T-helper 1 cell treated with Interleukin-12 subunit alpha and Interleukin-12 subunit beta and Interleukin-4 antibody, amounts not matched to agents 30 μg/mL and 1 μg/mL, for 36 hours (primary cell): ENCODE data around the gene MFSD6.

Experiments
- H3K27ac Mint-ChIP-seq: one replicate; pipeline ENCODE4 v1.8.0; 2021; ENCODE audit warnings: mild to moderate bottlenecking, mixed read lengths
- H3K27me3 Mint-ChIP-seq: one replicate; pipeline ENCODE4 v1.8.0; 2021; ENCODE audit warnings: low read depth, mixed read lengths
- H3K36me3 Mint-ChIP-seq: one replicate; pipeline ENCODE4 v1.8.0; 2021; ENCODE audit warnings: low read depth, mixed read lengths
- H3K4me1 Mint-ChIP-seq: one replicate; pipeline ENCODE4 v1.8.0; 2021; ENCODE audit warnings: low read depth, mixed read lengths
- H3K4me3 Mint-ChIP-seq: one replicate; pipeline ENCODE4 v1.8.0; 2021; ENCODE audit warnings: mild to moderate bottlenecking, moderate library complexity, mixed read lengths
- H3K9me3 Mint-ChIP-seq: one replicate; pipeline ENCODE4 v1.8.0; 2021; ENCODE audit warnings: mixed read lengths

The MFSD6 gene

GRCh38 chr2:190440113-190440512 is 32.0 kb downstream of the MFSD6 start:
- Mint-ChIP-seq H3K36me3 (peaks cover 39% of the 10 kb centered on the region), H3K27me3 (no peaks in the 10 kb centered on the region), H3K9me3 (no peaks in the 10 kb centered on the region), H3K4me1 (peaks cover 31% of the 10 kb centered on the region), H3K4me3 (no peak overlapping the region), H3K27ac (no peak overlapping the region)

- Mint-ChIP-seq H3K4me1 (peaks cover 20% of the 10 kb centered on the region), H3K4me3 (no peak overlapping the region), H3K27ac (no peak overlapping the region), H3K27me3 (no peaks in the 10 kb centered on the region), H3K36me3 (peaks cover 26% of the 10 kb centered on the region), H3K9me3 (no peaks in the 10 kb centered on the region)
These were observed 33.4 kb downstream of the MFSD6 start for GRCh38 chr2:190441564-190441963.

GRCh38 chr2:190443055-190443454 is 34.9 kb downstream of the MFSD6 start:
- Mint-ChIP-seq H3K4me1 (peaks cover 18% of the 10 kb centered on the region), H3K9me3 (no peaks in the 10 kb centered on the region), H3K4me3 (no peak overlapping the region), H3K36me3 (peaks cover 20% of the 10 kb centered on the region), H3K27ac (no peak overlapping the region), H3K27me3 (no peaks in the 10 kb centered on the region)

- Mint-ChIP-seq H3K9me3 (no peaks in the 10 kb centered on the region), H3K27me3 (no peaks in the 10 kb centered on the region), H3K4me3 (no peak overlapping the region), H3K36me3 (peaks cover 19% of the 10 kb centered on the region), H3K27ac (no peak overlapping the region), H3K4me1 (peaks cover 16% of the 10 kb centered on the region)
These were observed 35.8 kb downstream of the MFSD6 start for GRCh38 chr2:190443778-190444481.

GRCh38 chr2:190444976-190445375 is 36.8 kb downstream of the MFSD6 start:
- H3K9me3 Mint-ChIP-seq: no peaks in the 10 kb centered on the region
- H3K27ac Mint-ChIP-seq: no peak overlapping the region
- H3K27me3 Mint-ChIP-seq: no peaks in the 10 kb centered on the region
- H3K4me1 Mint-ChIP-seq: peaks cover 13% of the 10 kb centered on the region
- peaks cover 13% of the 10 kb centered on the region for H3K36me3 Mint-ChIP-seq
- H3K4me3 Mint-ChIP-seq: no peak overlapping the region

- Mint-ChIP-seq H3K36me3 (peaks cover 12% of the 10 kb centered on the region), H3K4me3 (no peak overlapping the region), H3K27me3 (no peaks in the 10 kb centered on the region), H3K27ac (no peak overlapping the region), H3K9me3 (no peaks in the 10 kb centered on the region), H3K4me1 (peaks cover 9% of the 10 kb centered on the region)
These were observed 38.0 kb downstream of the MFSD6 start for GRCh38 chr2:190446193-190446592.

- Mint-ChIP-seq H3K9me3 (no peaks in the 10 kb centered on the region), H3K4me1 (peaks cover 7% of the 10 kb centered on the region), H3K27me3 (no peaks in the 10 kb centered on the region), H3K4me3 (no peak overlapping the region), H3K27ac (no peak overlapping the region), H3K36me3 (peaks cover 10% of the 10 kb centered on the region)
These were observed 38.8 kb downstream of the MFSD6 start for GRCh38 chr2:190446750-190447516.

GRCh38 chr2:190447766-190448165 is 39.6 kb downstream of the MFSD6 start:
- Mint-ChIP-seq H3K36me3 (peaks cover 13% of the 10 kb centered on the region), H3K4me1 (peaks cover 3% of the 10 kb centered on the region), H3K27me3 (no peaks in the 10 kb centered on the region), H3K9me3 (no peaks in the 10 kb centered on the region), H3K4me3 (no peak overlapping the region), H3K27ac (no peak overlapping the region)

GRCh38 chr2:190449925-190450324 is 41.8 kb downstream of the MFSD6 start:
- Mint-ChIP-seq H3K9me3 (no peaks in the 10 kb centered on the region), H3K36me3 (peaks cover 16% of the 10 kb centered on the region), H3K27ac (no peak overlapping the region)

GRCh38 chr2:190450363-190450762 is 42.2 kb downstream of the MFSD6 start:
- H3K27me3 Mint-ChIP-seq: no peaks in the 10 kb centered on the region
- no peak overlapping the region for H3K4me3 Mint-ChIP-seq
- peaks cover 14% of the 10 kb centered on the region for H3K36me3 Mint-ChIP-seq
- no peak overlapping the region for H3K27ac Mint-ChIP-seq
- no peaks in the 10 kb centered on the region for H3K9me3 Mint-ChIP-seq
- H3K4me1 Mint-ChIP-seq: peaks cover 3% of the 10 kb centered on the region

More at GRCh38 chr2:190449925-190450324, 41.8 kb downstream of the MFSD6 start:
- peaks cover 3% of the 10 kb centered on the region for H3K4me1 Mint-ChIP-seq
- H3K27me3 Mint-ChIP-seq: no peaks in the 10 kb centered on the region
- H3K4me3 Mint-ChIP-seq: no peak overlapping the region

GRCh38 chr2:190451561-190452176 is 43.5 kb downstream of the MFSD6 start:
- Mint-ChIP-seq H3K36me3 (peaks cover 16% of the 10 kb centered on the region), H3K9me3 (no peaks in the 10 kb centered on the region), H3K4me3 (no peak overlapping the region), H3K27ac (no peak overlapping the region), H3K4me1 (peaks cover 3% of the 10 kb centered on the region), H3K27me3 (no peaks in the 10 kb centered on the region)

- H3K4me3 Mint-ChIP-seq: no peak overlapping the region
- no peaks in the 10 kb centered on the region for H3K27me3 Mint-ChIP-seq
- H3K9me3 Mint-ChIP-seq: no peaks in the 10 kb centered on the region
- peaks cover 5% of the 10 kb centered on the region for H3K4me1 Mint-ChIP-seq
- peaks cover 19% of the 10 kb centered on the region for H3K36me3 Mint-ChIP-seq
- no peak overlapping the region for H3K27ac Mint-ChIP-seq
These were observed 44.3 kb downstream of the MFSD6 start for GRCh38 chr2:190452433-190452832.

GRCh38 chr2:190454795-190455194 is 46.6 kb downstream of the MFSD6 start:
- Mint-ChIP-seq H3K4me1 (peaks cover 8% of the 10 kb centered on the region), H3K36me3 (peaks cover 17% of the 10 kb centered on the region), H3K27me3 (no peaks in the 10 kb centered on the region)

GRCh38 chr2:190455358-190456095 is 47.4 kb downstream of the MFSD6 start:
- H3K4me1 Mint-ChIP-seq: peaks cover 8% of the 10 kb centered on the region
- H3K4me3 Mint-ChIP-seq: no peak overlapping the region
- H3K27me3 Mint-ChIP-seq: no peaks in the 10 kb centered on the region
- H3K27ac Mint-ChIP-seq: no peak overlapping the region
- H3K9me3 Mint-ChIP-seq: no peaks in the 10 kb centered on the region
- H3K36me3 Mint-ChIP-seq: peaks cover 19% of the 10 kb centered on the region

More at GRCh38 chr2:190454795-190455194, 46.6 kb downstream of the MFSD6 start:
- no peaks in the 10 kb centered on the region for H3K9me3 Mint-ChIP-seq
- H3K27ac Mint-ChIP-seq: no peak overlapping the region
- H3K4me3 Mint-ChIP-seq: no peak overlapping the region
